GM12865 (cell line): ENCODE measurements around the gene CCDC158.

ENCODE experiments used
- DNase-seq: peaks from one replicate; pipeline ENCODE4 v3.0.0; 2010; ENCODE audit warnings: low read depth
- H3K4me3 ChIP-seq: 2 replicates; pipeline ENCODE4 v1.5.1; 2011; ENCODE audit warnings: mild to moderate bottlenecking, low read depth, low read length, control low read depth
- CTCF ChIP-seq: IDR thresholded peaks from 2 replicates; pipeline ENCODE4 v1.5.1; 2011; ENCODE audit warnings: low read length, control low read depth, low read depth, inconsistent platforms; ENCODE audit not compliant: insufficient read depth; ENCODE audit errors: missing control alignments

CCDC158 gene

GRCh38 chr4:76342191-76342590, 78.8 kb downstream of the CCDC158 start:
- H3K4me3 ChIP-seq = no peak overlapping the region
- no peak for TF ChIP-seq CTCF
- DNase-seq = no peak

DNA sequence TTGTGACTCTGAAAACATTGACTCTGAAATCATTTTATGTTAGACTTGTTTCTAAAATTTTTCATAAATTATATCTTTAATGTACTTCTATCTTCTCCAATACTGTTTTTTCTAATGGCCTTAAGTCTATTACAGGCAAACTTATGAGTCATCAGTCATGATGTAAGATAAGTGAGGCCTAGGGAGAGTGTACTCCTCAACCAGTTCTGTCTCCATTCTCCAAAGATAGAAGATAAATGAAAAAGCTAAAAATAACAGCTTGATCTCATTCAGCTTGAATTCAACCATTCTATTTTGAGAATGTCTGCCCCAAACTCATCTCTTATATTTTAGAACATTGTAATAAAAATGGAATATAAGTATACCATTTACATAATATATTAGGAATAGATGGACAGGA, 79.9 kb downstream of the CCDC158 start:
- no peak for DNase-seq
- no peak for TF ChIP-seq CTCF

GRCh38 chr4:76339364-76339763, 81.6 kb downstream of the CCDC158 start:
- no peak for DNase-seq
- no peak for TF ChIP-seq CTCF
- no peak overlapping the region for H3K4me3 ChIP-seq

More for the DNA sequence above, 79.9 kb downstream of the CCDC158 start:
- no peak overlapping the region for H3K4me3 ChIP-seq

- no peak for DNase-seq
- no peak for TF ChIP-seq CTCF
These were observed 86.1 kb downstream of the CCDC158 start for GRCh38 chr4:76334885-76335284.

DNA sequence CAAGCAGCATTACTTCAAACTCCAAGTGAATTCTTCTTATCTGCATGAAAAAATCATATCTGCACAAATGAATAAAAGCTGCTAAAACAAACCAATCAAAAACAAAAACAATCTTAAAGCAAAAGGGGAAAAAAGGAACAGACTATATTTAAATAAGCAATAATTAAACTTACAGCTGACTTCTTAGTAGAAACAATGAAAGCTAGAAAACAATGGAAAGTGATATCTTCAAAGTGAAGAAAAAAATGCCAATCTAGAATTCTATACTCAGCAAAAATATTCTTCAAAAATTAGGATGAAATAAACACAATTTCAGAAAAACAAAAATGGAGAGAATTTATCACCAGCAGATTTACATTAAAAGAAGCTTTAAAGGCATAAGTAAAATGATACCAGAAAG, 94.4 kb downstream of the CCDC158 start:
- H3K4me3 ChIP-seq = no peak overlapping the region
- no peak for DNase-seq
- no peak for TF ChIP-seq CTCF

More at GRCh38 chr4:76334885-76335284, 86.1 kb downstream of the CCDC158 start:
- no peak overlapping the region for H3K4me3 ChIP-seq

- H3K4me3 ChIP-seq = no peak overlapping the region
- no peak for TF ChIP-seq CTCF
- no peak for DNase-seq
These were observed 95.9 kb downstream of the CCDC158 start for GRCh38 chr4:76325072-76325471.

- no peak for TF ChIP-seq CTCF
- no peak overlapping the region for H3K4me3 ChIP-seq
- no peak for DNase-seq
These were observed 98.7 kb downstream of the CCDC158 start for GRCh38 chr4:76322236-76322635.
